WI38 (cell line): Measurements from ENCODE around the gene ITGAX.

ENCODE experiments used
- H3K4me3 ChIP-seq: 2 replicates; pipeline ENCODE4 v1.5.1; 2011; ENCODE audit warnings: low read depth, mild to moderate bottlenecking, control low read depth, low read length
- CTCF ChIP-seq: IDR thresholded peaks from 2 replicates; pipeline ENCODE4 v1.5.1; 2012; ENCODE audit warnings: low read depth, mild to moderate bottlenecking, control low read depth, low read length

The ITGAX gene

GRCh38 chr16:31420037-31420436 is 65.1 kb downstream of the ITGAX start:
- no peak overlapping the region for H3K4me3 ChIP-seq
- TF ChIP-seq CTCF: no peak

- no peak for TF ChIP-seq CTCF
Measured at GRCh38 chr16:31421587-31421986, 66.6 kb downstream of the ITGAX start.

GRCh38 chr16:31423241-31423640 is 68.3 kb downstream of the ITGAX start:
- TF ChIP-seq CTCF: no peak
- H3K4me3 ChIP-seq: no peak overlapping the region

More at GRCh38 chr16:31421587-31421986, 66.6 kb downstream of the ITGAX start:
- no peak overlapping the region for H3K4me3 ChIP-seq

GRCh38 chr16:31423801-31424200 is 68.8 kb downstream of the ITGAX start:
- no peak overlapping the region for H3K4me3 ChIP-seq
- no peak for TF ChIP-seq CTCF

GRCh38 chr16:31427441-31428278 is 72.7 kb downstream of the ITGAX start:
- no peak overlapping the region for H3K4me3 ChIP-seq

GRCh38 chr16:31428279-31428597 is 73.3 kb downstream of the ITGAX start, which contains the start of gene COX6A2:
TSS of gene COX6A2 (minus strand) at chr16:31428360. CDS start at chr16:31428325, 35 bp downstream.
- TF ChIP-seq CTCF: no peak
- no peak within 1 kb of the TSS for H3K4me3 ChIP-seq

More at GRCh38 chr16:31427441-31428278, 72.7 kb downstream of the ITGAX start:
- no peak for TF ChIP-seq CTCF

GRCh38 chr16:31428638-31429247 is 73.8 kb downstream of the ITGAX start:
- no peak overlapping the region for H3K4me3 ChIP-seq
- no peak for TF ChIP-seq CTCF
